ENCODE data around the gene DROSHA.

DROSHA gene

DNA sequence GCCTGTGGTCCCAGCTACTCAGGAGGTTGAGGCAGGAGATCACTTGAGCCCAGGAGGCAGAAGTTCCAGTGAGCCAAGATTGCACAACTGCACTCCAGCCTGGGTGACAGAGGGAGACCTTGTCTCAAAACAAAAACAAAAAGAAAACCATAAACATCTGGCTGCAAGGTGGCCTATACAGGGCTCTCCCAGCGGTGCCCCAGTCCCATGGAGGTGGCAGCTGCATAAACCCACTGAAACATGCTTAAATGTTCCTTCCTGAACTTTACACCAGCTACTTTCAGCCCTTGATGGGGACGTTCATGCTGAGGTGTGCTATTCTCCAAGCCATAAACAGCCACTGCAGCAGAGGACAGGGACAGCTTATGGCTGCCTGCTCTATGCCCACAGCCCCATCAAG lies 35.6 kb downstream of the DROSHA start:
- Mint-ChIP-seq H3K4me1 (no peaks in the 10 kb centered on the region), H3K4me3 (no peak overlapping the region), H3K27ac (no peak overlapping the region), H3K27me3 (no peaks in the 10 kb centered on the region), H3K36me3 (peaks cover 47 to 74% of the 10 kb centered on the region in 2 donors), H3K9me3 (no peaks in the 10 kb centered on the region)
- ATAC-seq (replicated peaks) (no peak), DNase-seq (no peak)

DNA sequence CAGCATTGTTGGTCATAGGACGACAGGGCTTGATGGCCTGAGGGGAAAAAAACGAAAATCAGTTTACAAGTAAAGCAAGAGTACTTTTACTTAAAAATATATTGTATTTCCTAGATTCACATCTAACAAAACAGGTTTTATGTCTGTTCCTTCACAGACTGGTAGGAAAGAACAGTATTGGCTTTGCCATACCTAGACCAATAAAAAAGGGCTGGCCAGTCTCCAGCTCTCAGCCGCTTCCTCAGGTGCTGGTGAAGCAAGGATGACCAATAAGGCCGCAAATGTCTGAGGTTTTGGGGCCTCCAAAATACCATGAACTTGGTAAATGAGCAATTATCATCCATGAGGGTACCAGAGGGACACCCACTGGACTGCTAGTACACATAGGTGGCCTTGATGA lies 36.6 kb downstream of the DROSHA start:
- DNase-seq (no peak), ATAC-seq (replicated peaks) (no peak)
- Mint-ChIP-seq H3K9me3 (no peaks in the 10 kb centered on the region), H3K27ac (peak overlapping the region; percentile 2), H3K27me3 (no peaks in the 10 kb centered on the region), H3K4me1 (no peaks in the 10 kb centered on the region), H3K36me3 (peaks cover 45 to 67% of the 10 kb centered on the region in 2 donors), H3K4me3 (no peak overlapping the region)

DNA sequence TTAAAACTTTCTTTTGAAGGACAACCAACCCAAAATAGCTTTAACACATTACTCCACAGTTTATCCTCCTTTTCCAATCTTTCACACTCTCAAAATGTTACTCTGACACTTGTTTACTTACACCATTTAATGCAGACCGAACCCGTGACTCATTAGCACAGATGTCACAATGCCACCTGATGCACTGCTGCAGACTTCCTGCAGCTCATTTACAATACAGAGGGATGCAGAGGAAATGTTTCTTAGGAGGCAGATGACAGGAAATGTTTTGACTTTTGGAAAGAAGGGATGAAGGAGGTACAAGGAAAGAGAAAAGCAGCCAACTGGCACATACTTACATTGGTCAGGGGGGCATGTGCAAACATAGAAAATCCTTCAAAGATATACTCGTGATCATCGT lies 39.0 kb downstream of the DROSHA start:
- DNase-seq (no peak), ATAC-seq (replicated peaks) (no peak)
- H3K27ac Mint-ChIP-seq, result no peak overlapping the region
- H3K9me3 Mint-ChIP-seq, result no peaks in the 10 kb centered on the region
- peaks cover 52 to 66% of the 10 kb centered on the region in 2 donors for H3K36me3 Mint-ChIP-seq
- no peak overlapping the region for H3K4me3 Mint-ChIP-seq
- H3K4me1 Mint-ChIP-seq, result no peaks in the 10 kb centered on the region
- no peaks in the 10 kb centered on the region for H3K27me3 Mint-ChIP-seq

DNA sequence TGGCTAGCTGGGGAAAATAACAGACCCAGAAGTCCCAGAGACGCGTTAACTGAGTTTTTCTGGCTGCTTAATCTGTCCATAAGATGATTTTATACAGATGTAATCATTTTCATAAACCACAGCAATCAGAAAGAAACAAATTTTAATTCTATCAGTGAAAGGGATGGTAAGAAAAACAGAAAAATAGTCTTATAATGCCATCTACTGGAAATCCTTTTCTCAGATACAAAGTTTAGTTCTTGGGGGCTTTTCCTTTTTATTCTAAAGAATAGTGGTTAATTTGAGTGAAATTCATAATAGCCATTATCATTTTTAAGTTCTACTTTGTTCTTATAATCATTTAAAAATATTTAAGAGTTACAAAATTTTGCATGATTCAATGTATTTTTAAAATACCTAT lies 44.4 kb downstream of the DROSHA start:
- no peaks in the 10 kb centered on the region for H3K4me1 Mint-ChIP-seq
- peaks cover 41 to 45% of the 10 kb centered on the region in 2 donors for H3K36me3 Mint-ChIP-seq
- no peak overlapping the region for H3K27ac Mint-ChIP-seq
- H3K9me3 Mint-ChIP-seq, result no peaks in the 10 kb centered on the region
- H3K27me3 Mint-ChIP-seq, result no peaks in the 10 kb centered on the region
- H3K4me3 Mint-ChIP-seq, result no peak overlapping the region
- DNase-seq, result no peak
- ATAC-seq (replicated peaks), result no peak

DNA sequence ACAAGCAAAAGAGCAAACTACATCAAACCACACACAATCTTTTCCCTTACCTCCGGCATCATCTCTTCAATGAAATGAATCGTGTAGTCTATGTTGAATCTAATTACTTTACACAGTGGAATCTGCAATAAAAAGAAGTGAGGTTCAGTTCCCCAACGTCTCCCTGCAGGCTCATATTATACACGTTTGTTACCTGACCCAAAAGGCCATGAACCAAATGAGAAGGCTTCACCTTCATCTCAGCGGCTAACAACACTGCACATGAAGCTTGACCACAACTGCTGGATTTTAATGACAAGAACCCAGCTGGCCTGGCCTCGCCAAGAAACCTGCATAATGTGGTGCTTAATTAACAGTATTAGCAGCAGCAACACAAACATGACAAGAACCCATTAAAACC lies 45.5 kb downstream of the DROSHA start:
- H3K4me3 Mint-ChIP-seq, result no peak overlapping the region
- no peaks in the 10 kb centered on the region for H3K27me3 Mint-ChIP-seq
- H3K4me1 Mint-ChIP-seq, result no peaks in the 10 kb centered on the region
- peaks cover 49 to 52% of the 10 kb centered on the region in 2 donors for H3K36me3 Mint-ChIP-seq
- H3K9me3 Mint-ChIP-seq, result no peaks in the 10 kb centered on the region
- DNase-seq (no peak), ATAC-seq (replicated peaks) (no peak)
- no peak overlapping the region for H3K27ac Mint-ChIP-seq

DNA sequence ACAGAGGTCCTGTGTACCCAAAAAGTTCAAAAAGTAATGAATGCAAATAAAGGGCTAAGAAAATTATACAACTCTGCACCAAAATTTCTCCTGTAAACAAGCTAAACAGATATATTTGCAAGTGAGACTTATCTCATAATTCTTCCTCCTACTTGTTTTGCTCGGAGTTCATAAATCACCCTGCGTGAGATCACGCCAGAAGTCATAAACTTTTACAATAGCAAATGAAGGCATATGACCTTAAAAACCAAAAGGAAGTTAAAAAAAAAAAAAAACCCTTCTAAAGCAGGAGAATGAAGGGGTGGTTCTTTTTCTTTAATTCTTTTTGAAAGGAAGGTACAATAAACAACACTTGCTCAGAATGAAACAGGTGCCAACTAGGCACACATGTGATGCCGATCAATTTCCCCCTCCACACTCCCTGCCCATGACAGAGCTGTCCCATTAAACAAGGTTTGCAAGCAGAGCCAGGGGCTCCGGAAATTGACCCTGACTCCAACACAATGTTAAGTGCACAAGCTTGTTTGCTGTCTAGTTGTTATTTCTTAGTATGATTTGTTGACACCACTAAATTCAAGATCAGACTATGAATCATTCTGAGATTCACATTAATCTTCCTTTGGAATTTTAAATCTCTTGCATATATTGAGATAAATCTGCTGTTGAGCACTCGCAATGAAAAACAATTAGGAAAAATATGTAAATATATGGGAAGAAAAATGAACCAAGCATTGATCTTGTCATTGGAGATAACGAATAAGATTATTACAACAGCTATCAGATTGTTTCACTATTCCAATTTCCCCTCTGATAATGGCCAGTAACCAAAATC lies 46.3 kb downstream of the DROSHA start:
- peaks cover 52 to 57% of the 10 kb centered on the region in 2 donors for H3K36me3 Mint-ChIP-seq
- ATAC-seq (replicated peaks), result no peak
- no peak overlapping the region for H3K4me3 Mint-ChIP-seq
- no peak overlapping the region for H3K27ac Mint-ChIP-seq
- DNase-seq, result no peak
- no peaks in the 10 kb centered on the region for H3K4me1 Mint-ChIP-seq
- H3K9me3 Mint-ChIP-seq, result no peaks in the 10 kb centered on the region
- no peaks in the 10 kb centered on the region for H3K27me3 Mint-ChIP-seq

DNA sequence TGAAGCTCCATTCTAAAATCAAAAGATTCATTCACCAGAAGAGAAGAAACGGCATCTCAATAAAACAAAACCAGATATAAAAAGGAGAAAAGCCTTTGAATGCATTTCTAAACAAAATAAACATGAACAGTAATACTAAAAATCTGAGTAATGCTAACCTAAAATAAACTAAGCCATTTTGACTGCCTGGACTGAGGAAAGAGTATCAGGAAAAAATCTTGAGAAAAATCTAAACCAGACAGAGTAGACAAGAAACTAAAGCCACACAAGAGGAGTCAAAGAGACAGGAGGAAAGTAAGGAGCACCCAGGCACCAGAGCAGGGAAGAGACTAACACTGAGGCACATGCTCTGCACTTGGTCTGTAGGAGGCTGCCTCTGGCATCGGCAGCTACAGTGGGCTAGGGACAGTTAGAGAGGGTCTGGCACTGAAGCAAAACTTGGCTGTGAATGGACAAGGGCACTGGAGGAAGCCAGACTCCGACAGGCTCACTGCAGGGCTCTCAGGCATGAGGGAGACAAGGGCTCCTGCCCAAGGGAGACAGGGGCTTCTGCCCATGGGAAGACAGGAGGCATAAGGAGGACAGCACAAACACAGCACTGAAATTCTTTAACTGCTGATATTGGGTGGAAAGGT lies 50.2 kb downstream of the DROSHA start:
- H3K36me3 Mint-ChIP-seq, result peaks cover 34 to 47% of the 10 kb centered on the region in 2 donors
- no peaks in the 10 kb centered on the region for H3K4me1 Mint-ChIP-seq
- no peak overlapping the region for H3K4me3 Mint-ChIP-seq
- H3K27ac Mint-ChIP-seq, result no peak overlapping the region
- no peak for DNase-seq
- no peaks in the 10 kb centered on the region for H3K9me3 Mint-ChIP-seq
- H3K27me3 Mint-ChIP-seq, result no peaks in the 10 kb centered on the region
- ATAC-seq (replicated peaks), result no peak

DNA sequence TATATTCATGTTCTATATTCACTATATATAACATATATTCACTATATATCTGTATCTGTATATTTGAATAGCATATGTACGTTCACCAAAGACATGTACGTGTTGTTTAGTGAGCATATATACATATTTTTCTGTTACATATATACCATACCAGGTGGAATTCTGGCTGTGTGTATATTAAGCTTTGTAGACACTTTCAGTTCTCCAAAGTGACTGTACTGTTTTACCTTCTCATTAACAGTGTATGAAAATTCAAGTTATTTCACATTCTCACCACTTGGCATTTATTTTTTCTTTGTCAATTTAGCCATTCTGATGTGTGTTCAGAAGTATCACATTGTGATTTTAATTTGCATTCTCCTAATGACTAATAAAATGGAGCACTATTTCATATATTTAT lies 52.2 kb downstream of the DROSHA start:
- peaks cover 36 to 51% of the 10 kb centered on the region in 2 donors for H3K36me3 Mint-ChIP-seq
- H3K4me3 Mint-ChIP-seq, result no peak overlapping the region
- DNase-seq (no peak), ATAC-seq (replicated peaks) (peak; percentile 29 to 67)
- no peak overlapping the region for H3K27ac Mint-ChIP-seq
- no peaks in the 10 kb centered on the region for H3K4me1 Mint-ChIP-seq
- no peaks in the 10 kb centered on the region for H3K27me3 Mint-ChIP-seq
- H3K9me3 Mint-ChIP-seq, result no peaks in the 10 kb centered on the region

DNA sequence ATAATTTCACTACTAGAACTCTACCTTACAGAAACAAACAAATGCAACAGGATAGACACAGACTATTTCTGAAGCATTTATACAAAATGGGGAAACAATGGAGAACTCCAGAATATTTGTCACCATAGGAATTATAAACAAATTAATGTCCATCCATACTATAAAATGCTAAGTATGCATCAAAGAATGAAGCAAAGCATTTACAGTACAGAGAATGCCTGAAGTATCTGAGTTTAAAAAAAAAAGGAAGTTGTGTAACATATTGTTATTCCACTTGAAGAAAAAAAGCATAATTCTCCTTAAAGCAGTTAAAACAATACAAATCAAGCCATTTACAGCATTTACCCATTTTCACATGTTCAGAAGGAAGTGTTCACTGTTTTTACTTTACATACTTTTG lies 53.0 kb downstream of the DROSHA start:
- Mint-ChIP-seq H3K27ac (no peak overlapping the region), H3K9me3 (no peaks in the 10 kb centered on the region), H3K4me3 (no peak overlapping the region), H3K27me3 (no peaks in the 10 kb centered on the region), H3K4me1 (no peaks in the 10 kb centered on the region), H3K36me3 (peaks cover 36 to 52% of the 10 kb centered on the region in 2 donors)
- ATAC-seq (replicated peaks), result no peak
- DNase-seq, result no peak

DNA sequence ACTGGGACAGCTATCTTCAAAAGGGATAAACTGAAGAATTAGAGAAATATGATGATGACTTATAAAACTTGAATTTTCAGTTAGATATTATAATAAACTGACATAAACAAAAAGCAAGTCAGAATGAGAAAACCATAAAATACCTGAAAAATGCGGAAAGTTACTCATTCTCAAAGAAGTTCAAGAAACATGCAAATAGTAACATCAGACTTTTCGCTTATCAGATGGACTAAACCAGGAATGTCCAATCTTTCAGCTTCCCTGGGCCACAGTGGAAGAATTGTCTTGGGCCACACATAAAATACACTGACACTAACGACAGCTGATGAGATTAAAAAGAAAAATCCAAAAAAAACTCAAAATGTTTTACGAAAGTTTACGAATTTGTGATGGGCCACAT lies 53.9 kb downstream of the DROSHA start:
- DNase-seq, result no peak
- Mint-ChIP-seq H3K27me3 (no peaks in the 10 kb centered on the region), H3K4me1 (no peaks in the 10 kb centered on the region), H3K36me3 (peaks cover 38 to 54% of the 10 kb centered on the region in 2 donors), H3K27ac (no peak overlapping the region), H3K4me3 (no peak overlapping the region), H3K9me3 (no peaks in the 10 kb centered on the region)
- no peak for ATAC-seq (replicated peaks)

DNA sequence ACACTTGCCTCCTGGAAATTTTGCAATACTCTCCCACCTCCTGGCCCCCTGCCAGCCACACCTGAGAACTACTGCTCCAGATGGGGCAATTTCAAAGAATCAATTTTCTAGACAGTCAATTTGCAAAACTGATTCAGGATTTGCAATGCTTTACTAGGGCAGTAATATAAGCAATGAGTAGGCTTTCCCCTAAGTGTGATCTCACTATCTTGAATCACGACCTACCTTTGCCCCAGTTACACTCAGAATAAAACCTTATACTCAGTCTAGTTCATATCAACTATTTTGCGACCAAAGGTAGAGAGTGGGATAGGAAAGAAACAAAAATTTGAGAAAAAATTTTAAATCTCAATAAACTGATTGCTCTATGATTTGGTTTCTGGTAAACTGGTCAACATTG lies 54.4 kb downstream of the DROSHA start:
- ATAC-seq (replicated peaks) (no peak), DNase-seq (no peak)
- Mint-ChIP-seq H3K4me3 (no peak overlapping the region), H3K27ac (no peak overlapping the region), H3K27me3 (no peaks in the 10 kb centered on the region), H3K9me3 (no peaks in the 10 kb centered on the region), H3K4me1 (no peaks in the 10 kb centered on the region), H3K36me3 (peaks cover 39 to 56% of the 10 kb centered on the region in 2 donors)

DNA sequence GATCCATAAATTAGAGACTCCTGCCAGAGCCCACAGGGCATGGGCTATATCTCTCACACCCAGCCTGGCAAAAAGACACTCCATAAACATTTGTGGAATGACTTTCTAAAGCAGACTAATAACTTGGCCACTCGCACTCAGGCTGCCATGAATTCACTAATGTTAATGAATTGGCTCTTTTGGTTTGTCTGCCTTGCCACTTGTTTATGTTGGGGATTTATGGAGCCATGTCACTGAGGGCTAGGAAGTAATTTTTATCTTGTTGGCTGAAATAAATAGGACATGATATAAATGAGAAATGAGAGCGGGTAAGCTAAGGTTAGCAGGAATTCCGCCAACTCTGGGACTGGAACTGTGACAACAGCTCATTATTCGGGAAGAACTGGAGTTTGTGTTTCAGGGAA lies 55.2 kb downstream of the DROSHA start:
- H3K4me1 Mint-ChIP-seq, result no peaks in the 10 kb centered on the region
- H3K27me3 Mint-ChIP-seq, result no peaks in the 10 kb centered on the region
- DNase-seq (no peak), ATAC-seq (replicated peaks) (no peak)
- peaks cover 31 to 52% of the 10 kb centered on the region in 2 donors for H3K36me3 Mint-ChIP-seq
- H3K4me3 Mint-ChIP-seq, result no peak overlapping the region
- H3K27ac Mint-ChIP-seq, result no peak overlapping the region
- no peaks in the 10 kb centered on the region for H3K9me3 Mint-ChIP-seq

DNA sequence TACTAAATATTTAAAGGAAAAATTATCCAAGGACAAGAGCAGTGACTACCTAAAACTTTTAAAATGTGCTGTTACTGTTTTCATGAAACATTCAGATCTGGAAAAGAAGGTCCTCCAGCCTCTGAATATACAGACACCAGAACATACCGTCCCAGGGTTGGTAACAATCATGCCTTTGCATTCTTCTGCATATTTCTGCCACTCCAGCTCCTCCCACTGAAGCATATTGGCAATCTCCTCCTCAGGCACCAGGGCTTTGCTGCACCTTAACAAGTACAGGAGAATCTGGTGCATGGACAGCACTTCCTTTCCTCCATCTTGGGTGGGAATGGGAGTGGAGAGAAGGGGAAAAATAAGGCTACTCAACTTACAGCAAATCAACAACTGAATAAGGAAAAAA lies 60.0 kb downstream of the DROSHA start:
- Mint-ChIP-seq H3K27me3 (no peaks in the 10 kb centered on the region), H3K4me1 (no peaks in the 10 kb centered on the region), H3K36me3 (peaks cover 27 to 51% of the 10 kb centered on the region in 2 donors), H3K9me3 (no peaks in the 10 kb centered on the region), H3K27ac (peak overlapping the region; percentile 4), H3K4me3 (no peak overlapping the region)
- ATAC-seq (replicated peaks), result no peak
- no peak for DNase-seq

DNA sequence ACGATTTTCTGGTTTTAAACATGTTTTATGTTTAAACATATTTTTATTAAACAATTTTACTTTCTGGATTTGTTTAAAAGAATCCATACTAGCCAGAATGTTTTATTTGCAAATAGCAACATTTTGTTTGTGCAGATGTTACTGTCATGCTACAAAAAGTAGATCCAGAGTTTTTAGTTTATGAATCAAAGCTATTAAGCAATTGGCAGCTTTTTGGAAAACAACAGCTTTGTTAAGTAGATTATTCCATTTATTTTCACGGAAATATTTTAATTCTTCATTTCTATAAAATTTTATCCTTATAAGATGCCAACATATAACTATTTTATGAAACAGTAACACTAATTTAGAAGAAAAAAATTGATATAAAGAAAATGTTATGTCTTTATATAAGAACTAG lies 60.9 kb downstream of the DROSHA start:
- DNase-seq (no peak), ATAC-seq (replicated peaks) (no peak)
- Mint-ChIP-seq H3K9me3 (no peaks in the 10 kb centered on the region), H3K36me3 (peaks cover 28 to 52% of the 10 kb centered on the region in 2 donors), H3K4me3 (no peak overlapping the region), H3K27ac (no peak overlapping the region), H3K4me1 (no peaks in the 10 kb centered on the region), H3K27me3 (no peaks in the 10 kb centered on the region)

DNA sequence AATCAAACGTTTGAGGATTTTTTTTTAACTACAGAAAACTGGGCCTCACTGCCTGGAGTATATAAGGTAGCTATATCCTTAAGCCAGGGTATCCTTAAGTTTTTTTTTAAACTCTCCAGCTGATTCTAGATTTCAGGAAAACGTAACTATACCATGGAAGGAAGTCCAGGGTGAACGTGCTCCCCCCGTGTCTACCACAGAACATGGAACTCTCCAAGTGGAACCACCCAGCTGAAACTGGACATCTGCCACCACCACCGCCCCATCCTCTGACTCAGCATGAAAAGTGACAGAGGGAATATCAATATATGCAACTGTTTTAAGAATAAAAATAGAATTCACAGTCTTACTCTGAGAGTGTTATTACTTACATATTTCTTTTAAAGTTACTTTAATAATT lies 61.3 kb downstream of the DROSHA start:
- no peak for ATAC-seq (replicated peaks)
- H3K36me3 Mint-ChIP-seq, result peaks cover 28 to 54% of the 10 kb centered on the region in 2 donors
- no peak overlapping the region for H3K27ac Mint-ChIP-seq

More for the DNA sequence above, 61.3 kb downstream of the DROSHA start:
- Mint-ChIP-seq H3K27me3 (no peaks in the 10 kb centered on the region), H3K4me1 (no peaks in the 10 kb centered on the region), H3K4me3 (no peak overlapping the region), H3K9me3 (no peaks in the 10 kb centered on the region)
- no peak for DNase-seq

All from stimulated activated naive B cell treated with anti-CD40 and anti-IgM and Interleukin-4, amounts not matched to agents 10 μg/mL and 1 μg/mL and 100 μg/mL, for 72 hours (primary cell).